GM18499 (cell line): ENCODE measurements around the gene RAB43.

ENCODE experiments used
- ATAC-seq: cut with Tn5 transposase; IDR thresholded peaks from one replicate; pipeline ENCODE4 v1.9.1; 2021; ENCODE audit warnings: moderate number of reproducible peaks; ENCODE audit not compliant: insufficient read depth, unreplicated experiment

Gene RAB43

DNA sequence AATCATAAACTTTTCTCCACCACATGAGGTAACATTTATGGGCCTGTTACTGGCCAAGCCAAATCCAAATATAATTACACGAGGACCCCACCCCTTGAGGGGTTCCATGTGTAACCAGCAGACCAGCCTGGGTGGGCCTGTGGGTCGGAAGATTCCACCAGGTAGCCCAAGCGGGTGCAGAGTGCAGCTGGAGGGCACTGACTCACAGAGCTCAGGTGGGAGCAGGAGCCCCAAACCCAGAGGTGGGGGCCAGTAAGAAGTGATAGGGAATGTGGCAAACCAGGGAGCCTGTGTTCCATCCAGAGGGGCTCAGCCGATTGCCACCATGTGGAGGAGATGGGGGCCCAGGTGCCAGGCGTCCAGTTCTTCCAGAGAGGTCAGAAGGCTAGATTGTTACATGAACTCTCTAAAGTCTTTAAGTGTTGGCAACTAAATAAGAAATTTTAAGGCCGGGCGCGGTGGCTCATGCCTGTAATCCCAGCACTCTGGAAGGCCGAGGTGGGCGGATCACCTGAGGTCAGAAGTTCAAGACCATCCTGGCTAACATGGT lies 58.4 kb downstream of the RAB43 start:
- no peak for ATAC-seq

- ATAC-seq: no peak
Observed at GRCh38 chr3:129061888-129062834, 59.4 kb downstream of the RAB43 start.

GRCh38 chr3:129061023-129061887 lies 60.3 kb downstream of the RAB43 start:
- no peak for ATAC-seq

- ATAC-seq: no peak
Observed at GRCh38 chr3:129060276-129061022, 61.2 kb downstream of the RAB43 start, which contains the start of gene GP9. TSS of gene GP9 (plus strand) at chr3:129060779. CDS start at chr3:129061740, 961 bp downstream.

DNA sequence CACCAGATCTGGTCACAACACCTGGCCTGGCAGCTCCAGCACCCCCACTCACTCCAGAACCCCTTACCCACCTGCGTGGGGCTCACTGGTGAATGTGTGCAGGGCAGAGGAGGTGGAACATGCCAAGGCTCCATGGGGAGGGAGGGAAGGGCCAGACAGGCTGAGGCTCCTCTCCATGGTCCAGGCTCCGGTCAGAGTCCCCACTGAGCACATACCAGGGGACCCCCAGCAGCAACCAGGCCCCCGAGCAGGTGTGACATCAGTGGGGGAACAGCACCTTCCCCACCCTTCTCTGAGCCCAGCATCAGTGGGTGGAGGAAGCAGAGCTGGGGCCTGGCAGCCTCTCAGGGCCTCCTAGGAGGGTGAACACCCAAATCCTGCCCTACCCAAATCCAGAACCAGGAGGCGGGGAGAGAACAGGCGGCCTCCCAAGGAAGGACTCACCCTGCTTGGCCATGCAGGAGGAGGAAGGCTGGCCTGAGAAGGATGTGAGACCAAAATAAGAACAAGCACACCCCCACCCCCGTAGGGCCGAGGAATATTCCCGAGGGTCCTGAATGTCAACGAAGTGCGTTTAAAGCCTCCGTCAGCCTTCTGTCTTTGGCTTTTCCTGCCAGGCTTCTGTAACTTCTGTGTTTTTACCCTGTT lies 62.2 kb downstream of the RAB43 start:
- ATAC-seq: no peak

GRCh38 chr3:129058441-129059200 lies 63.0 kb downstream of the RAB43 start:
- no peak for ATAC-seq

DNA sequence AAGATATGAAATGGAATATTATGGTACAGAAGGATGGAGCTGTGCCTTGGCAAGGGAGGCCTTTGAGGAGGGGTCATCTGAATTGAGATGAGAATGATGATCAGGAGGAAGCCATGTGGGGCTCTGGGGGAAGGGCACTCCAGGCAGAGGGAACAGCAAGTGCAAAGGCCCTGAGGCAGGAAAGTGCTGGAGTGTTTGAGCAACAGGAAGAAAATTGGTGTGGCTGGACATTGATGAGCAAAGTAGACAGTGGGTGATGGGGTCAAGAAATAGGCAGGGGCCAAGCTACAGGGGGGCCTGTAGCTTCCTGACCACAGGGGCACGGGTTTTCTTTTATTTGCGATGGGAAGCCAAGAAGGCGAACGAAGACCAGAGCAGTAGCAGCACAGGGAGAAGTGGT lies 64.4 kb downstream of the RAB43 start:
- ATAC-seq: no peak

- no peak for ATAC-seq
Observed at GRCh38 chr3:129056451-129057173, 65.0 kb downstream of the RAB43 start.

DNA sequence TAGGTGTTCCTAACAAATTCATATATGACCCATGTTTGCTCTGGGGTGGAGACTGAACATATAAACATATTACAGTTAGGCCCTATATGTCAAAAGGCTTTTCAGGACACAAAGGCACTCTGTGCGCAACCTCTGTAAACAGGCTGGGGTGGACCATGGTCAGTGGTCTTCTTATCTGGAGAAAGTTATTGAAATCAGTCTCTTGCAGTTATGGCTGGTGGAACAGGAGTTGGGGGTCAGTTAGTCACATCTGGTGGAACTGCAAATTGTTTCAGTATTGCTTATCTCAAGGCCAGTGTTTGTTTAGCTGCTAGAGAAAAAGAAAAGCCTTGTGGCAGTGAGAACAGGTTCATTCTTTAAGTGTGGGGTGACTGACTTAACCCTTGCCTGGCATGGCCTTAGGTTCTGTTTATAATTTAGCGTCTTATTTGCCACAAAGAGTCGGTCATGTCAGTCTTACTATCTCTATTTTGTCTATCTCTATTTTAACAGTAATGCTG lies 66.9 kb downstream of the RAB43 start:
- no peak for ATAC-seq

GRCh38 chr3:129052675-129053074 lies 68.9 kb downstream of the RAB43 start:
- no peak for ATAC-seq

GRCh38 chr3:129051871-129052340 lies 69.7 kb downstream of the RAB43 start:
- ATAC-seq: no peak

DNA sequence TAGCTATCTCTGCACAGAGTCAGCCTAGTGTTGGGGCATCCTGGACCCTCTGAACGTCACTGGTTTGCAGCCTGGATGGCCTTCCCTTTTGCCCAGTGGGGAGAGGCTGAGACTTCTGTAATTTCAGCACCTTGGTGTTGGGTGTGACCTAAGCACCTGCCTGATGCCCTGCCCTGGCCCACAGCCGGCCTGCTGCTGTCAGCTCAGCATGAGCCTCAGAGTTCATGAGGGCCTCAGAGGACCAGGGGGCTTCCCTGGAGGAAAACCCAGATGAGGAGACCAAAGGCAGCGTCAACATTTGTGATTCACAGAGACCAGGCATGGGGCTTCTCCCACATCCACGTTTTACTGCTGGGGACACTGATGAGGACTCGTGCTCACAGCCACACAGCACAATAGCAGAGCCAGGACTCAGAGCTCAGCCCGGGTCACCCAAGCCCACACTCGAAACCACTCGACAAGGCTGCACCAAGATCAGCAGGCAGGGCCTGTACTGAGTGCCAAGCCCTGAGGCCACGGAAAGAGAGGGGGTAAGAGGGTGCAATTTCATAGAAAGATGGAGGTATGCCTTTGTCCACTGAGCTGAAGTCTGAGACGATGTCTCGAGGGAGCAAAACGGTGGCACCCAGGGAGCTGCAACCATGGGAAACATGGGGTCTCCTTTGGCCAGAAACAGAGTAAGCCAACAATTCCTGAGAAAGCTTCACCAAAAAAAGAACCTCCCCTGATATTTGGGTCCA lies 70.9 kb downstream of the RAB43 start:
- no peak for ATAC-seq

- ATAC-seq: no peak
Observed at GRCh38 chr3:129047553-129047839, 74.1 kb downstream of the RAB43 start.

DNA sequence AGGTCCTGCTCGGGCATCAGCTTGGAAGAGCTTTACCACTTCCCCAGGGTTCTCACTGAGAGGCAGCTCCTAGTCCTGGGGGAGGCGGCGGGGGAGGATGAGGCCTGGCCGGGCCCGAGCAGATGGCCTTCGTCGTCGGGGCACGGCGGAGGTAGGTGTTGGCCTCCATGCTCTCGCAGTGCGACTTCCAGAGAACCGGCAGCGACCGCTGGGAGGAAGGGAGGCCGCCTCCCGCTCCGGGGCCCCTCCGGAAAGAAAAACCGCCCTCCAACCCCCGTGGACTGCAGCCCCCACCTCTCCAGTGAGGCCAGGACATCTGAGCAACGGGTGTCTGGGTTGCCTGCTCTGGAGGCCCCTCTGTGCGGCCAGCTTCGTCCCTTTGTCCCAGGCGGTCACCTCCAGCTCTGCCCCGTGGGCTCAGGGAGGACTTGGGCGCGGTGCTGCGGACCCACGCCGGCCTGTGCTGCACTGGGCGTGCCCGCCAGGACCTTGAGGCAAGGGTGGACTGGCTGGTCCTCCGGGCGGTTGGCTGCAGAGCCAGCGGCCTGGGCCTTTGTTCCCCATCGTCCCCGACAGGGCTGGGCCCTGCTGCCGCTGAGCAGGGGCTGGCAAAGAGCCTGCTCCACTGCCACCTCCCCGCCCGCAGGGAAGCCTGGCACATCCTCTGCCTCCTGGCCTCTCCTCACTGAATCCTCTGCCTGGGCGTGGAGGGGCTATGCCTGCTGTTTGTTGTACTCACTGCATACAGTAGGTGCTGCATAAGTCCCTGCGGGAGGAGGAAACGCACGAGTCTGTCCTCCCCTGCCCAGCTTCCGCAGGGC lies 74.7 kb downstream of the RAB43 start:
- no peak for ATAC-seq

DNA sequence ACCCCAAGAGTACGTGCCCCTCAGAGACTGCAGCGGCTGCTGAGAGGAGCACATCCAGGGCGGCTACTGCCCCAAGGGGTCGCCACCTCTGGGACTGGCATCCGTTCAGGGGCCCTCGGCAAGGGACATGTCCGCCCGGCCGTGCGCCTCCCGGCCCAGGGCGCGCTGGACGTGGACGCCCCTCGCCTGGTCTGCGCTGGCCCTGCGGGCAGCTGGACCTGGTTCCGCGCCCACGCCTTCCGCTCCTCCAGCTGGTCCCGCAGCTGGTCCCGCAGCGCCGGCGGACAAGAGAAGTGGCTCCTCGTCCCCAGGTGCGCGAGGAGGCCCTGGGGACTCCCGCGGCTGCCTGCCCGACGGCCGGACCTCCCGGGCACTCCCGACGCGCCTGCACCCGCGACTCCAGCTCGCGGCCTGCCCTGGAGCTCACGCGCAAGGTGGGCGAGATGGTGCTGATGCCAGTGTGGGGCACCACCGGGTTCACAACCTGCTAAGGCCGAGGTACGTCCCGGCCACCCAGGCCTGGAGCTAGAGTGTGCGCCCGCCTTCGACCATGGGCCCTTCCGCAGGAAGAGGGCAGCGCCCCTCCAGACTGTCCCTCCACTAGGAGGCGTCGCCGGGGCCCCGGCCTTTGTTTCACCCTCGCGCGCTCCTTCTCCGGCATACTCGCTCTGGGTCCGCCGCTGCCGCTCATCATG lies 75.4 kb downstream of the RAB43 start:
- ATAC-seq: no peak

GRCh38 chr3:129045675-129046036 lies 75.9 kb downstream of the RAB43 start:
- no peak for ATAC-seq
